K562 (cell line): ENCODE results near the gene PPARGC1A.

Experiments used
- BRD4 ChIP-seq: fragments of 200-600 bp; sonication (generic); IDR thresholded peaks from 2 replicates; pipeline ENCODE4 v1.6.1; 2017; ENCODE audit warnings: inconsistent platforms
- ELF1 ChIP-seq: fragments of 200-800 bp; sonication (Bioruptor generic); IDR thresholded peaks from 2 replicates; pipeline ENCODE4 v1.6.1; 2016; ENCODE audit warnings: missing genetic modification characterization, missing compliant biosample characterization
- EZH2 ChIP-seq: IDR thresholded peaks from 2 replicates; pipeline ENCODE4 v1.6.1; 2012; ENCODE audit warnings: low read depth, mild to moderate bottlenecking, inconsistent platforms, low read length, borderline replicate concordance
- FOXJ3 ChIP-seq: sonication (generic); formaldehyde crosslinking; IDR thresholded peaks from 2 replicates; pipeline ENCODE4 v1.4.0; 2020; ENCODE audit warnings: mild to moderate bottlenecking, missing genetic modification reagents
- GATA2 ChIP-seq: sonication (generic); formaldehyde crosslinking; IDR thresholded peaks from 2 replicates; pipeline ENCODE4 v1.4.0; 2020; ENCODE audit warnings: mild to moderate bottlenecking, missing genetic modification reagents
- HNRNPK ChIP-seq: fragments of 200-400 bp; formaldehyde crosslinking; IDR thresholded peaks from one replicate; pipeline ENCODE4 v1.6.1; 2018; ENCODE audit warnings: mild to moderate bottlenecking, low read depth, low read length; ENCODE audit not compliant: poor library complexity, severe bottlenecking
- KDM1A ChIP-seq, 2 experiments: fragments of 450-650 bp; IDR thresholded peaks; 2 replicates each; pipeline ENCODE4 v1.6.1; 2016; ENCODE audit warnings: mild to moderate bottlenecking in 2 of 2
- POLR2AphosphoS5 ChIP-seq: IDR thresholded peaks from 2 replicates; pipeline ENCODE4 v1.6.1; 2011; ENCODE audit warnings: mild to moderate bottlenecking, low read depth, low read length, moderate library complexity; ENCODE audit not compliant: control insufficient read depth, insufficient read depth
- PRPF4 ChIP-seq: fragments of 200-400 bp; formaldehyde crosslinking; IDR thresholded peaks from one replicate; pipeline ENCODE4 v1.6.1; 2017; ENCODE audit warnings: low read length, low read depth, mild to moderate bottlenecking; ENCODE audit not compliant: insufficient read depth, poor library complexity, severe bottlenecking
- SOX6 ChIP-seq: fragments of 450-650 bp; IDR thresholded peaks from 2 replicates; pipeline ENCODE4 v1.6.1; 2014; ENCODE audit warnings: mild to moderate bottlenecking
- TCF7L2 ChIP-seq: fragments of 150-350 bp; IDR thresholded peaks from 2 replicates; pipeline ENCODE4 v1.6.1; 2016; ENCODE audit warnings: low read depth, mild to moderate bottlenecking, low read length, moderate library complexity
- TF ChIP-seq, protein P1 (sequence below): sonication (generic); formaldehyde crosslinking; IDR thresholded peaks from 2 replicates; pipeline ENCODE4 v1.8.0; 2022; ENCODE audit warnings: mild to moderate bottlenecking, missing genetic modification reagents
- TF ChIP-seq, protein P2 (sequence below), 2 experiments: IDR thresholded peaks; 2 replicates each; pipeline ENCODE4 v1.6.1; 2012; ENCODE audit warnings: improper control_type of control experiment in 2 of 2, low read depth in 2 of 2, low read length in 2 of 2, borderline replicate concordance in 1 of 2
- TF ChIP-seq, protein P3 (sequence below), 2 experiments: fragments of 450-650 bp; formaldehyde crosslinking in 1 of 2; IDR thresholded peaks; 2 replicates each; pipeline versions ENCODE4 v1.4.0 to v1.6.1; 2014 to 2020; ENCODE audit warnings: mild to moderate bottlenecking in 2 of 2, borderline replicate concordance in 1 of 2, low read depth in 1 of 2

GRCh38 chr4:23884261-23884660 lies 5.6 kb downstream of the PPARGC1A start:
- TF ChIP-seq FOXJ3 (CRISPR knock-in tag) (no peak), HNRNPK (no peak), TCF7L2 (no peak), KDM1A (IDR thresholded peaks at IDR 0.05) (no peak), POLR2AphosphoS5 (no peak), BRD4 (no peak), PRPF4 (no peak), ELF1 (tag) (no peak), SOX6 (no peak), GATA2 (CRISPR knock-in tag) (no peak), EZH2 (no peak)
- TF ChIP-seq, protein P1, sequence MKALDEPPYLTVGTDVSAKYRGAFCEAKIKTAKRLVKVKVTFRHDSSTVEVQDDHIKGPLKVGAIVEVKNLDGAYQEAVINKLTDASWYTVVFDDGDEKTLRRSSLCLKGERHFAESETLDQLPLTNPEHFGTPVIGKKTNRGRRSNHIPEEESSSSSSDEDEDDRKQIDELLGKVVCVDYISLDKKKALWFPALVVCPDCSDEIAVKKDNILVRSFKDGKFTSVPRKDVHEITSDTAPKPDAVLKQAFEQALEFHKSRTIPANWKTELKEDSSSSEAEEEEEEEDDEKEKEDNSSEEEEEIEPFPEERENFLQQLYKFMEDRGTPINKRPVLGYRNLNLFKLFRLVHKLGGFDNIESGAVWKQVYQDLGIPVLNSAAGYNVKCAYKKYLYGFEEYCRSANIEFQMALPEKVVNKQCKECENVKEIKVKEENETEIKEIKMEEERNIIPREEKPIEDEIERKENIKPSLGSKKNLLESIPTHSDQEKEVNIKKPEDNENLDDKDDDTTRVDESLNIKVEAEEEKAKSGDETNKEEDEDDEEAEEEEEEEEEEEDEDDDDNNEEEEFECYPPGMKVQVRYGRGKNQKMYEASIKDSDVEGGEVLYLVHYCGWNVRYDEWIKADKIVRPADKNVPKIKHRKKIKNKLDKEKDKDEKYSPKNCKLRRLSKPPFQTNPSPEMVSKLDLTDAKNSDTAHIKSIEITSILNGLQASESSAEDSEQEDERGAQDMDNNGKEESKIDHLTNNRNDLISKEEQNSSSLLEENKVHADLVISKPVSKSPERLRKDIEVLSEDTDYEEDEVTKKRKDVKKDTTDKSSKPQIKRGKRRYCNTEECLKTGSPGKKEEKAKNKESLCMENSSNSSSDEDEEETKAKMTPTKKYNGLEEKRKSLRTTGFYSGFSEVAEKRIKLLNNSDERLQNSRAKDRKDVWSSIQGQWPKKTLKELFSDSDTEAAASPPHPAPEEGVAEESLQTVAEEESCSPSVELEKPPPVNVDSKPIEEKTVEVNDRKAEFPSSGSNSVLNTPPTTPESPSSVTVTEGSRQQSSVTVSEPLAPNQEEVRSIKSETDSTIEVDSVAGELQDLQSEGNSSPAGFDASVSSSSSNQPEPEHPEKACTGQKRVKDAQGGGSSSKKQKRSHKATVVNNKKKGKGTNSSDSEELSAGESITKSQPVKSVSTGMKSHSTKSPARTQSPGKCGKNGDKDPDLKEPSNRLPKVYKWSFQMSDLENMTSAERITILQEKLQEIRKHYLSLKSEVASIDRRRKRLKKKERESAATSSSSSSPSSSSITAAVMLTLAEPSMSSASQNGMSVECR: no peak
- TF ChIP-seq, protein P2, sequence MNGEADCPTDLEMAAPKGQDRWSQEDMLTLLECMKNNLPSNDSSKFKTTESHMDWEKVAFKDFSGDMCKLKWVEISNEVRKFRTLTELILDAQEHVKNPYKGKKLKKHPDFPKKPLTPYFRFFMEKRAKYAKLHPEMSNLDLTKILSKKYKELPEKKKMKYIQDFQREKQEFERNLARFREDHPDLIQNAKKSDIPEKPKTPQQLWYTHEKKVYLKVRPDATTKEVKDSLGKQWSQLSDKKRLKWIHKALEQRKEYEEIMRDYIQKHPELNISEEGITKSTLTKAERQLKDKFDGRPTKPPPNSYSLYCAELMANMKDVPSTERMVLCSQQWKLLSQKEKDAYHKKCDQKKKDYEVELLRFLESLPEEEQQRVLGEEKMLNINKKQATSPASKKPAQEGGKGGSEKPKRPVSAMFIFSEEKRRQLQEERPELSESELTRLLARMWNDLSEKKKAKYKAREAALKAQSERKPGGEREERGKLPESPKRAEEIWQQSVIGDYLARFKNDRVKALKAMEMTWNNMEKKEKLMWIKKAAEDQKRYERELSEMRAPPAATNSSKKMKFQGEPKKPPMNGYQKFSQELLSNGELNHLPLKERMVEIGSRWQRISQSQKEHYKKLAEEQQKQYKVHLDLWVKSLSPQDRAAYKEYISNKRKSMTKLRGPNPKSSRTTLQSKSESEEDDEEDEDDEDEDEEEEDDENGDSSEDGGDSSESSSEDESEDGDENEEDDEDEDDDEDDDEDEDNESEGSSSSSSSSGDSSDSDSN (IDR thresholded peaks at IDR 0.05; ENCODE audit: borderline replicate concordance in 1 of 2, low read depth in 2 of 2, low read length in 2 of 2): no peak
- TF ChIP-seq, protein P3, sequence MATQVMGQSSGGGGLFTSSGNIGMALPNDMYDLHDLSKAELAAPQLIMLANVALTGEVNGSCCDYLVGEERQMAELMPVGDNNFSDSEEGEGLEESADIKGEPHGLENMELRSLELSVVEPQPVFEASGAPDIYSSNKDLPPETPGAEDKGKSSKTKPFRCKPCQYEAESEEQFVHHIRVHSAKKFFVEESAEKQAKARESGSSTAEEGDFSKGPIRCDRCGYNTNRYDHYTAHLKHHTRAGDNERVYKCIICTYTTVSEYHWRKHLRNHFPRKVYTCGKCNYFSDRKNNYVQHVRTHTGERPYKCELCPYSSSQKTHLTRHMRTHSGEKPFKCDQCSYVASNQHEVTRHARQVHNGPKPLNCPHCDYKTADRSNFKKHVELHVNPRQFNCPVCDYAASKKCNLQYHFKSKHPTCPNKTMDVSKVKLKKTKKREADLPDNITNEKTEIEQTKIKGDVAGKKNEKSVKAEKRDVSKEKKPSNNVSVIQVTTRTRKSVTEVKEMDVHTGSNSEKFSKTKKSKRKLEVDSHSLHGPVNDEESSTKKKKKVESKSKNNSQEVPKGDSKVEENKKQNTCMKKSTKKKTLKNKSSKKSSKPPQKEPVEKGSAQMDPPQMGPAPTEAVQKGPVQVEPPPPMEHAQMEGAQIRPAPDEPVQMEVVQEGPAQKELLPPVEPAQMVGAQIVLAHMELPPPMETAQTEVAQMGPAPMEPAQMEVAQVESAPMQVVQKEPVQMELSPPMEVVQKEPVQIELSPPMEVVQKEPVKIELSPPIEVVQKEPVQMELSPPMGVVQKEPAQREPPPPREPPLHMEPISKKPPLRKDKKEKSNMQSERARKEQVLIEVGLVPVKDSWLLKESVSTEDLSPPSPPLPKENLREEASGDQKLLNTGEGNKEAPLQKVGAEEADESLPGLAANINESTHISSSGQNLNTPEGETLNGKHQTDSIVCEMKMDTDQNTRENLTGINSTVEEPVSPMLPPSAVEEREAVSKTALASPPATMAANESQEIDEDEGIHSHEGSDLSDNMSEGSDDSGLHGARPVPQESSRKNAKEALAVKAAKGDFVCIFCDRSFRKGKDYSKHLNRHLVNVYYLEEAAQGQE (IDR thresholded peaks at IDR 0.05; ENCODE audit: borderline replicate concordance): no peak
- TF ChIP-seq, protein P3 (CRISPR knock-in tag; IDR thresholded peaks at IDR 0.05; ENCODE audit: low read depth): no peak
